Ishikawa (cell line): ENCODE results near the gene PRKN.
A peak's percentile ranks its signal among the peaks of the same experiment; 100 is the strongest.

Experiments
- CEBPB ChIP-seq: IDR thresholded peaks from 2 replicates; pipeline ENCODE4 v1.6.1; 2012
- CREB1 ChIP-seq: IDR thresholded peaks from 2 replicates; pipeline ENCODE4 v1.6.1; 2012; ENCODE audit warnings: low read depth
- EGR1 ChIP-seq: IDR thresholded peaks from 2 replicates; pipeline ENCODE4 v1.6.1; 2012
- EP300 ChIP-seq: IDR thresholded peaks from 2 replicates; pipeline ENCODE4 v1.6.1; 2012; ENCODE audit warnings: borderline replicate concordance
- FOXM1 ChIP-seq: IDR thresholded peaks from 2 replicates; pipeline ENCODE4 v1.6.1; 2012; ENCODE audit warnings: low read depth, borderline replicate concordance
- MAX ChIP-seq: IDR thresholded peaks from 2 replicates; pipeline ENCODE4 v1.6.1; 2012
- NFIC ChIP-seq: IDR thresholded peaks from 2 replicates; pipeline ENCODE4 v1.6.1; 2012
- RAD21 ChIP-seq: IDR thresholded peaks from 2 replicates; pipeline ENCODE4 v1.6.1; 2012; ENCODE audit warnings: low read depth
- REST ChIP-seq: IDR thresholded peaks from 2 replicates; pipeline ENCODE4 v1.6.1; 2012; ENCODE audit warnings: low read depth, mild to moderate bottlenecking
- TAF1 ChIP-seq: IDR thresholded peaks from 2 replicates; pipeline ENCODE4 v1.6.1; 2012; ENCODE audit warnings: low read depth, mild to moderate bottlenecking
- TCF12 ChIP-seq: IDR thresholded peaks from 2 replicates; pipeline ENCODE4 v1.6.1; 2012; ENCODE audit warnings: low read depth
- TEAD4 ChIP-seq: IDR thresholded peaks from 2 replicates; pipeline ENCODE4 v1.6.1; 2012
- USF1 ChIP-seq: IDR thresholded peaks from 2 replicates; pipeline ENCODE4 v1.6.1; 2012
- YY1 ChIP-seq: IDR thresholded peaks from 2 replicates; pipeline ENCODE4 v1.6.1; 2012; ENCODE audit warnings: low read depth
- ZBTB7A ChIP-seq: IDR thresholded peaks from 2 replicates; pipeline ENCODE4 v1.6.1; 2012; ENCODE audit warnings: low read depth

PRKN gene

GRCh38 chr6:161711515-161711914 lies 1016.1 kb downstream of the PRKN start:
- TF ChIP-seq FOXM1 (no peak), CREB1 (no peak), TEAD4 (no peak), RAD21 (no peak), EP300 (no peak), TAF1 (no peak), EGR1 (no peak)

- TF ChIP-seq YY1 = no peak
- TF ChIP-seq USF1 = no peak
- no peak for TF ChIP-seq RAD21
- no peak for TF ChIP-seq EP300
- no peak for TF ChIP-seq TEAD4
- TF ChIP-seq TAF1 = no peak
- TF ChIP-seq TCF12 = no peak
- TF ChIP-seq REST = no peak
- TF ChIP-seq CEBPB = no peak
- no peak for TF ChIP-seq CREB1
- no peak for TF ChIP-seq MAX
These were observed 1016.9 kb downstream of the PRKN start for GRCh38 chr6:161710698-161711097.

- TF ChIP-seq ZBTB7A (no peak), TAF1 (no peak), USF1 (no peak), MAX (no peak), FOXM1 (no peak), REST (no peak), CREB1 (no peak), TCF12 (no peak), NFIC (no peak)
These were observed 1026.5 kb downstream of the PRKN start for GRCh38 chr6:161701056-161701455.

- no peak for TF ChIP-seq EGR1
- TF ChIP-seq REST = no peak
- TF ChIP-seq NFIC = no peak
- TF ChIP-seq MAX = no peak
- no peak for TF ChIP-seq RAD21
- TF ChIP-seq YY1 = no peak
- no peak for TF ChIP-seq TAF1
- TF ChIP-seq TCF12 = no peak
- TF ChIP-seq CREB1 = no peak
- TF ChIP-seq EP300 = no peak
These were observed 1030.8 kb downstream of the PRKN start for GRCh38 chr6:161696801-161697200.

- TF ChIP-seq MAX (no peak), NFIC (no peak), TCF12 (no peak), USF1 (no peak), CREB1 (no peak), CEBPB (no peak), RAD21 (peak; percentile 62)
These were observed 1032.6 kb downstream of the PRKN start for GRCh38 chr6:161694995-161695394.
